Neutrophil (primary cell): ENCODE results near the gene IFT172.

Source experiments
- H3K27ac ChIP-seq: fragments of 200-600 bp; sonication (generic); 2 replicates; pipeline ENCODE4 v1.5.1; 2016; ENCODE audit warnings: mild to moderate bottlenecking, moderate library complexity
- H3K27me3 ChIP-seq: fragments of 200-600 bp; sonication (generic); 2 replicates; pipeline ENCODE4 v1.6.0; 2016; ENCODE audit warnings: mild to moderate bottlenecking
- H3K36me3 ChIP-seq: fragments of 200-600 bp; sonication (generic); 2 replicates; pipeline ENCODE4 v1.5.1; 2017
- H3K4me1 ChIP-seq, 2 experiments: fragments of 200-600 bp in 1 of 2; sonication (generic) in 1 of 2; 1 replicate in 1 of 2; 2 replicates in 1 of 2; pipeline versions ENCODE4 v1.5.1 to v1.6.1; 2013 to 2016; ENCODE audit warnings: low read depth in 1 of 2, low read length in 1 of 2, mild to moderate bottlenecking in 1 of 2, moderate library complexity in 1 of 2; ENCODE audit not compliant: control insufficient read depth in 1 of 2, insufficient read depth in 1 of 2
- H3K4me3 ChIP-seq, 2 experiments: fragments of 200-600 bp in 1 of 2; sonication (generic) in 1 of 2; 1 replicate in 1 of 2; 2 replicates in 1 of 2; pipeline ENCODE4 v1.5.1; 2013 to 2016; ENCODE audit warnings: low read depth in 1 of 2, low read length in 1 of 2, mild to moderate bottlenecking in 1 of 2, moderate library complexity in 1 of 2
- H3K9me3 ChIP-seq: fragments of 200-600 bp; sonication (generic); 2 replicates; pipeline ENCODE4 v1.5.1; 2016
- TF ChIP-seq, protein P1 (sequence below): fragments of 200-600 bp; sonication (generic); IDR thresholded peaks from 2 replicates; pipeline ENCODE4 v1.5.1; 2016; ENCODE audit warnings: antibody characterized with exemption

Gene IFT172

DNA sequence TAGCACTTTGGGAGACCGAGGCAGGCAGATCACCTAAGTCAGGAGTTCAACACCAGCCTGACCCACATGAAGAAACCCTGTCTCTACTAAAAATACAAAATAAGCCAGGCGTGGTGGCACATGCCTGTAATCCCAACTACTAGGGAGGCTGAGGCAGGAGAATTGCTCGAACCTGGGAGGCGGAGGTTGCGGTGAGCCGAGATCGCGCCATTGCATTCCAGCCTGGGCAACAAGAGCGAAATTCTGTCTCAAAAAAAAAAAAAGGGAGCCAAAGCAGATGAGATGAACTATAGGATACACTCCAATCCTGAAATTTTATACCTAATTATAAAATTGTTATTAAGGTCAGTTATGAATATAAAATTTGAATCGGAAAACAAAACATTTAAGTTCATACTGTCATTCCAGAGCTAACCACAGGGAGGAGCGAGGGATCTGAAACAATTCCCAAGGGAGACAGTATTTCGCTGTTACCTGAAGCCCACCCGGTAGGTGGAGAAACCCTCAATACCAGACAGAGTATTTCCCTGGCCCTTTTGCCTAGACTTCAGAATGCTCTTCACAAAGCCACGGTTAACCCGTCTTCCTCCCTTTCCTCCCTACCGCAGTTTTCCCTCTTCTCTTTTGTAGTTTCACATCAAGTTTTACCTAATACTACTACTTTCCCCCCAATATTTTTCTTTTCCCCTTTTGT, 81.6 kb downstream of the IFT172 start:
- peaks cover 21 to 22% of the 10 kb centered on the region in 2 experiments for H3K4me1 ChIP-seq
- peak overlapping the region; percentile 78 to 99 for H3K4me3 ChIP-seq
- TF ChIP-seq, protein P1, sequence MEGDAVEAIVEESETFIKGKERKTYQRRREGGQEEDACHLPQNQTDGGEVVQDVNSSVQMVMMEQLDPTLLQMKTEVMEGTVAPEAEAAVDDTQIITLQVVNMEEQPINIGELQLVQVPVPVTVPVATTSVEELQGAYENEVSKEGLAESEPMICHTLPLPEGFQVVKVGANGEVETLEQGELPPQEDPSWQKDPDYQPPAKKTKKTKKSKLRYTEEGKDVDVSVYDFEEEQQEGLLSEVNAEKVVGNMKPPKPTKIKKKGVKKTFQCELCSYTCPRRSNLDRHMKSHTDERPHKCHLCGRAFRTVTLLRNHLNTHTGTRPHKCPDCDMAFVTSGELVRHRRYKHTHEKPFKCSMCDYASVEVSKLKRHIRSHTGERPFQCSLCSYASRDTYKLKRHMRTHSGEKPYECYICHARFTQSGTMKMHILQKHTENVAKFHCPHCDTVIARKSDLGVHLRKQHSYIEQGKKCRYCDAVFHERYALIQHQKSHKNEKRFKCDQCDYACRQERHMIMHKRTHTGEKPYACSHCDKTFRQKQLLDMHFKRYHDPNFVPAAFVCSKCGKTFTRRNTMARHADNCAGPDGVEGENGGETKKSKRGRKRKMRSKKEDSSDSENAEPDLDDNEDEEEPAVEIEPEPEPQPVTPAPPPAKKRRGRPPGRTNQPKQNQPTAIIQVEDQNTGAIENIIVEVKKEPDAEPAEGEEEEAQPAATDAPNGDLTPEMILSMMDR = peak; percentile 28
- peak overlapping the region; percentile 88 for H3K27ac ChIP-seq
- H3K36me3 ChIP-seq = no peaks in the 10 kb centered on the region
- no peaks in the 10 kb centered on the region for H3K9me3 ChIP-seq
- peaks cover 5% of the 10 kb centered on the region for H3K27me3 ChIP-seq

DNA sequence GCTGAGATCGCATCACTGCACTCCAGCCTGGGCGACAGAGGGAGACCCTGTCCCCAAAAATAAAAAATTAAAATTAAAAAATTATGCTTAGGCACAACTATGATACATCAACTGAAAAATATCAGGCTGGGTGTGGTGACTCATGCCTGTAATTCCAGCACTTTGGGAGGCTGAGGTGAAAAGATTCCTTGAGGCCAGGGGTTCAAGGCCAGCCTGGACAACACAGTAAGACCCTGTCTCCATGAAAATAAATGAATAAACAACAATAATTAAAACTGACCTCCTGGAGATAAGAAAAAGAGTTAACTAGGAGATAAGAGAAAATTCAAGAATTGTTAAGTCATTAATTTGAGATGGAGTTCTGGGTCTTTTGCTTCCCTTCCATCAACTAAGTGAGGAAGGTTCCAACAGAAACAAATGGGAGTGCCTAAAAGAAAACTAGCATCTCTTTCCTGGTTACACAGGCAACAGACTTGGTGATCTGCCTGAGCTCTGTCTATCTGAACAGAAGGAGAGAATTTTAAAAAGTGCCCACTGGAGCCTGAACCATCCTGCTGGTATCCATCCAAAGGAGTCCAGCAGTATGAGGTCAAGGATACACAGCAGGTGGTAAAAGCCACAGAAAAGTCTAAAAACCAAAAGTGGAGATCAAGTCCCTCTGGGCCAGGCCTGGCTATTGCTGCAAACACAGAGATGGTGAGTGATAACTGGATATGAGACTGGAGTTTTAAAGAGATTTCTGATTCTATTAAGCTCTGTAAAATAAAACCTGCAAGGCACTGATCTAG, 89.0 kb downstream of the IFT172 start:
- H3K36me3 ChIP-seq = no peaks in the 10 kb centered on the region
- H3K4me3 ChIP-seq = no peak overlapping the region
- H3K27ac ChIP-seq = no peak overlapping the region
- no peaks in the 10 kb centered on the region for H3K9me3 ChIP-seq
- no peaks in the 10 kb centered on the region for H3K27me3 ChIP-seq
- H3K4me1 ChIP-seq = no peaks in the 10 kb centered on the region
- TF ChIP-seq, protein P1 = no peak

DNA sequence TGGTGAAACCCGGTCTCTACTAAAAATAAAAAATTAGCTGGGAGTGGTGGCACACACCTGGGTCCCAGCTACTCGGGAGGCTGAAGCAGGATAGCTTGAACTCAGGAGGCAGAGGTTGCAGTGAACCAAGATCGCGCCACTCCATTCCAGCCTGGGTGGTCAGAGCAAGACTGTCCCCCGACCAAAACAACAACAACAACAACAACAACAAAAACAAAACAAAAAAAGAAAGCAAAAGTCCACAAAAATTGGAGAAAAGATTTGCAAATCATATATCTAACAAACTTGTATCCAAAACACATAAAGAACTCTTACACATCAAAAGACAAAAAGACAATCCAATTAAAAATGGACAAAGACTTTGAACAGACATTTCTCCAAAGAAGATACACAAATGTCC, 90.6 kb downstream of the IFT172 start:
- H3K27ac ChIP-seq = no peak overlapping the region
- no peaks in the 10 kb centered on the region for H3K36me3 ChIP-seq
- TF ChIP-seq, protein P1 = no peak
- H3K9me3 ChIP-seq = no peaks in the 10 kb centered on the region
- H3K4me3 ChIP-seq = no peak overlapping the region
- H3K27me3 ChIP-seq = no peaks in the 10 kb centered on the region
- no peaks in the 10 kb centered on the region for H3K4me1 ChIP-seq
